Head of caudate nucleus (tissue), 42 donors: ENCODE results near the gene NES.

Experiments
- DNase-seq, 42 donors: peaks; one replicate each; pipeline versions ENCODE4 v3.0.0 to v3.0.0-alpha.2; 2020 to 2021; ENCODE audit warnings: mixed read lengths in 7 of 42
- intact Hi-C: fragments of 100-400 bp; cut with DNase I; formaldehyde crosslinking; loops from one replicate; pipeline ENCODE4 v1.15.0; 2022

NES gene

GRCh38 chr1:156668801-156669637 lies 8.2 kb downstream of the NES start:
- intact Hi-C loops, result no loop called here
- DNase-seq, result no peak

- intact Hi-C loops, result no loop called here
- DNase-seq, result no peak
Observed at GRCh38 chr1:156667968-156668709, 9.1 kb downstream of the NES start.

DNA sequence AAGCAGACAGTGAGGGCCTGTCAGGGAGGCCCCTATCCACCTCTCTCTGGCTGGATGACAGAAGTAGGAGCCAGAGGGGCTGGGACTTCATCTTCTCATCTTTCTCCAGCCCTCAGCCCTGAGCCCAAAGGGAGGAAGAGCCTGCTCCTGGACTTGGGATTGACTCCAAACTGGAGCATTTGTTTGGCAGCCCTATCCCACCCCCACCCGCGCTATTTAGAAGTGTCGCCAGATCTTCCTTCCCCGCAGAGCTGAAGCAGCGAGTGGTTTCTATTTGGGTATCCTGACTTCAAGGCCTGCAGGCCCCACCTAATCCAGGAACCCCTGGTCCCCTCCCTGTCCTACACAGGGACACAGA lies 9.6 kb downstream of the NES start:
- intact Hi-C loops, result no loop called here

GRCh38 chr1:156666862-156667609 lies 10.2 kb downstream of the NES start:
- DNase-seq, result no peak

More for the DNA sequence above, 9.6 kb downstream of the NES start:
- DNase-seq, result no peak

GRCh38 chr1:156665539-156665938 lies 11.7 kb downstream of the NES start:
- intact Hi-C loops, result no loop called here
- DNase-seq, result no peak

More at GRCh38 chr1:156666862-156667609, 10.2 kb downstream of the NES start:
- intact Hi-C loops, result no loop called here

DNA sequence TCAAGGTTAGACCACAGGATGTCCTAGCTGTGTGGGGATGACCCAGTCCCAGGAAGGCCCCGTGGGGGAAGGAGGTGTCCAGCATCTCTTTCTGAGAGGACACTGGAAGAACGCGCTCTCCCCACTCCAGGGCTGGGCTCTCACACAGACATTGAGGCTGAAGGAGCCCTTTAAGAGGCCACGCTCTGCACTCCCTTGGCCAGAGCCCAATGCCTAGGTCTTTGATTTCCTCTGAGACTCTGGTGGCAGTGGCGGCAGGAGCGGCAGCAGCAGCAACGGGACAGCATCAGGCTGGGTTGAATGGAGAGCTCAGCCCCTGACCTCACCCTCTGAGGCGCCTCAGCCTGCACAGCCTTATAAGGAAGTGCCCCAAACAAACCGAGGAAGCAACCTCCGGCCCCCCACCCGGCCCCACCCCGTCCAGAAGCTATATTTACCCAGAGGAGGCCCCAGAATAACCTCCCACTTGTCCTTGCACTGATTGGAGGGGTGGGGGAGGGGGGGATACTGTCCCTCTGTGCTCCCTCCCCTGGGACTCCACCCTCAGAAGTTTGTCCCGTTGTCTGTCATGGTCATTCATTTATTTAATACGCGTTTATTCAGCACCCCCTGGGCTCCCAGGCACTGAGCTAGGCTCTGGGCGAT lies 12.3 kb downstream of the NES start:
- peak in 15 of 42 donors; percentile 28 to 72 (median 42) for DNase-seq

GRCh38 chr1:156664046-156664766 lies 13.0 kb downstream of the NES start:
- peak in 8 of 42 donors; percentile 39 to 65 (median 60) for DNase-seq
- intact Hi-C loops, result no loop called here

More for the DNA sequence above, 12.3 kb downstream of the NES start:
- intact Hi-C loops, result no loop called here

DNA sequence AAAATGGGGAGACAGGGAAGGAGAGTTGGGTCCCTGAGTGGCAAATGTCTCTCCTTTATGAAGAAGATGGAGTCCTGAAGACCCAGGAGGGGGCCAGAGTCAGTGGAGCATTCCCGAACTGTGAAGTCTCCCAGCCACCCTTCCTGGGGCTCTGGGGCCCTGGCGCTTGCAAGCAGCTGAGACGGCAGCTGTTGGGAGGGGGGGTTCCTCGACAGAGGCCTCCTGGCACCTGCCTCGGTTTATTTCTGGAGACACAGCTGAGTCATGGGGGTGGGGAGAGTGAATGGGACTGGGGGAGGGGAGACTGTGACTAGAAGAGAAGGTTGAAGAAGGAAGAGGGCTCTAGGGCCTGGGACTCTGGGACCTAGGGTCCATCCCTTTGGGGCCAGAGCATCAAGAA lies 14.0 kb downstream of the NES start:
- intact Hi-C loops, result no loop called here
- peak in 14 of 42 donors; percentile 29 to 82 (median 56) for DNase-seq

DNA sequence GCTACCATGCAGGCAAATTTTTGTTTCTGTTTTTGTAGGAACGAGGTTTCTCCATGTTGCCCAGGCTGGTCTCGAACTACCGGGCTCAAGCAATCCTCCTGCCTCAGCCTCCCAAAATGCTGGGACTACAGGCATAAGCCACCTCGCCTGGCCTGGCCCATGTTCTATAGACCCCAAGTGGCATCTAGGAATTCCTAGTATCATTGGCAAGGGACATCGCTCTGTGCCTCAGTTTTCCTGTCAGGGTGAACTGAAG lies 14.5 kb downstream of the NES start:
- no peak for DNase-seq
- intact Hi-C loops, result no loop called here

DNA sequence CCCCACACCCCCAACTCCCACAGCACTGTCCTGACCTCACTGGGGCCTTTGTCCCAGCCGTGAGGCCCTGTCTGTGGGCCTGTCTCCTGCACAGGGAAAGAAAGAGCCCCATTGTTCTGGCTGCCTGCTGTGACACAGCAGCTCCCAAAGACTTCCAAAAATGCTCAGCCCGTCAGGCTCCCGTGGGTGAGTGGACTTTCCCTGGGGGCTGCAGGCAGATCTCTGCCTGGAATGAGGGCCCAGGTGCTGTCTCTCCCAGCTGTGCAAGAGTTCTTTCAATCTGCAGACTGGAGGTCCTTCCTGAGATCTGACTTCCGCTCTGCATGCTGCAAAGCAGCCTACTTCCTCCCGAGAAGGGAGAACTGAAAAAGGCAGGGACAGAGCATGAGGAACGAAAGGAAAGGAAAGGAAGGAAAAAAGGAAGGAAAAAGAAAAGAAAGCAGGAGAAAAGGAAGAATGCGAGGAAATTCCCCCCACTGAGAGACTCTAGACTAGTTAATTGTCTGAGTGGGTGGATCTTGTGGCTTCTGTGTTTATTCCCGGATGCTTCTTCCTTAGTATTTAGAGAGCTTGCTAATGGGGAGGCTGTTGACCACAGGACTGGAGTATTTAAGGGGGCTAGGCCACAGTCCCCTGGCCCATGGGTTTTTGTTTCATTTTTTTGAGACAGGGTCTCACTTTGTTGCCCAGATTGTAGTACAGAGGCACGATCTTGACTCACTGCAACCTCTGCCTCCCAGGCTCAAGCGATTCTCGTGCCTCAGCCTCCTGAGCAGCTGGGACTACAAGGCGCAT lies 15.0 kb downstream of the NES start:
- intact Hi-C loops, result no loop called here

GRCh38 chr1:156660752-156661112 lies 16.5 kb downstream of the NES start:
- no peak for DNase-seq
- intact Hi-C loops, result loop anchor here (1.0 kb wide), 1 partner anchor 18 kb away; no protein-coding TSS in a partner anchor

More for the DNA sequence above, 15.0 kb downstream of the NES start:
- DNase-seq, result peak; percentile 51 to 92 (median 80)

DNA sequence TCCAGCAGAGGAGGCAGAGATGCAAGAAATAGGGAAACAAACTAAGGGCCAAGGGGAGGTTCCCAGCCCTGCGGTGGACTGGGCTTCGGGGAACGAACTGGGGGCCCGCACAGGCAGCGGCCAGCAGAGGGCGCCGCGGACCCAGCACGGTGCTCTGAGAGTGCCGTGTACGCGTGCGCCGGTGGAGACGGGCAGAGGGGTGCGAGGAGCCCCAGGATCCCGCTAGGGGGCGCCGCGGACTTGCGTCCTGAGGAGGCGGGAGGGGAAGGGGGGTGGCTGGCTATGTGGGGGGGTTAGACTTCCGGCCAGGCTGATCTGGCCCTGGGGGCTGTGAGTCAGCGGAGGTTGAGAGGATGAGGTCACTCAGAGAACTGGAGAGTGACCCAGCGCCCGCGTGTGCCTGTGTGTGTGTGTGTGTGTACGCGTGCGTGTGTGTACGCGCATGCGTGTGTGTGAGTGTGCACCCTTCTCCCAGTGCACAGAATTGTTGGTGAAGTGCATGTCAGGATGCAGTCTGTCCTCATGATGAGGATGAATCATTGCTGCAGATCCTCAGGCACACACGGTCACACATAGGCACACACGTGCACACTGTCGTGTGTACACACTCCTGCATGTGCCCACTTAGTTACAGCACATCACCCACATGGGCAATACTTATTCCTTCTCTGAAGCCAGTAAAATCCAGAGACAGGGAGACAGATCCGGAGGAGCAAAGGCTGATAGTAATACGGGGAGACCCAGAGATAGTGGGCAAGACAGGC lies 17.0 kb downstream of the NES start:
- peak; percentile 84 to 99 (median 95) for DNase-seq
- intact Hi-C loops, result loop anchor here (1.0 to 2.0 kb wide), 2 partner anchors 18 to 35 kb away; no protein-coding TSS in a partner anchor

DNA sequence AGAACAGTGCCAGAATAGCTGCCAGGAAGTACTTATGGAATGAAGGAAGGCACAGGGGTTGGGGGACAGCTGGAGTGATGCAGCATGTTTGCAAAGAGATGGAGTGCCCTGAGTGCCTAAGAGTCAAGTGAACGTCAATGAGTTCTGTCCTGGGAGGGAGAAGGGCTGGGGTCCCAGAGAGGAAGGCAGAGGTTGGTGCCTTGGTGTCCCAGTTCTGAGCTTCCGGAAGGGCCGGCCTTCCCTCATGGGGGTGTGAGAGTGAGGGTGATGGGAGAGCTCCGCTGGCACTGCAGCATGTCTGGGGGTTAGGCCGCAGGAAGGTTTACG lies 17.6 kb downstream of the NES start:
- DNase-seq, result no peak
- intact Hi-C loops, result loop anchor here (2.0 kb wide), 1 partner anchor 35 kb away; no protein-coding TSS in a partner anchor

DNA sequence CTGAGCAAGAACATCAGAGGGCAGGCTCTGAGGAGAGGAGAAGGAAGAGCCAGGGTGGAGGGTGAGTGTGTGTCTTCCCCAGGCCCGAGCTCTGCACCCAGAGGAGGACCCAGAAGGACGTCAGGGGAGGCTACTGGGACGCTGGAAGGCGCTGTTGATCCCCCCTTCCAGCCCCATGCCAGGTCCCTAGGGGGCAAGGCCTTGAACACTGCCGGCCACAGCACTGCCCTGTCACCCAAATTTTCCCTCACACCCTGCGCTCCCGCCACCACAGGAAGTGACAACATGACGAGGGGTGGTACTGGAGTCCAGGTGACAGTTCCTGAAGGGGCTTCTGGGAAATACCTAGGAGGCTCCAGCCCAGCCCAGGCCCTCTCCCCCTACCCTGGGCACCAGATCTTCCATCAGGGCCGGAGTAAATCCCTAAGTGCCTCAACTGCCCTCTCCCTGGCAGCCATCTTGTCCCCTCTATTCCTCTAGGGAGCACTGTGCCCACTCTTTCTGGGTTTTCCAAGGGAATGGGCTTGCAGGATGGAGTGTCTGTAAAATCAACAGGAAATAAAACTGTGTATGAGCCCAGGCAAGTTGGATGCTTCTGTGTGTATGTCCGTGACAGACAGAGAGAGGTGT lies 18.1 kb downstream of the NES start:
- intact Hi-C loops, result loop anchor here (2.0 kb wide), 1 partner anchor 34 kb away; no protein-coding TSS in a partner anchor
- DNase-seq, result no peak

GRCh38 chr1:156658496-156658895 lies 18.7 kb downstream of the NES start:
- no peak for DNase-seq
- intact Hi-C loops, result loop anchor here (2.0 kb wide), 1 partner anchor 34 kb away; no protein-coding TSS in a partner anchor

DNA sequence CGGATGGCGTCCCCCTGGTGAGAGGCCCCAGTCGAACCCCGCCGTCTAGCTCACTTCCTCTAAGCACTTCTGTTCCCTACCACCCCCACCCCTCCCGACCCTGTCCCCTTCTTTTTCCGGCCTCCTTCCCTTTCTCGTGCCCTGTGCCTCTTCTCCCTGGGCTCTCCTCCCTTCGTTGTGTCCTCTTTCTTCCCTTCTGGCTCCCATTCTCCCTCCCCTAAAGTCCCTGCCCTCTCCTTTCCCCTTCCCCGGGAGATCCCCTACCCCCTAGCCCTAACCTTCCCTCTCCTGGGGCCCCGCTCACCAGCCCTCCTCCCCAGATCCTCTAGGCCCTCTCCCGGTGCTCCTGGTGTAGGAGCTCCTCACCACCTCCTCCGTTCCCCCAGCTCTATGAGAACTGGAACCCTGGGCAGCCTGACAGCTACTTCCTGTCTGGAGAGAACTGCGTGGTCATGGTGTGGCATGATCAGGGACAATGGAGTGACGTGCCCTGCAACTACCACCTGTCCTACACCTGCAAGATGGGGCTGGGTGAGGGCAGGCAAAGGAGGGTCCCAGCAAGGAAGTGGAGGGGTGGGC lies 19.4 kb downstream of the NES start:
- no peak for DNase-seq
- intact Hi-C loops, result loop anchor here (2.0 kb wide), 1 partner anchor 33 kb away; no protein-coding TSS in a partner anchor
